ENCODE measurements around the gene CASQ2.

GRCh38 chr1:115722221-115722620, 46.3 kb downstream of the CASQ2 start:
- no peak for TF ChIP-seq CTCF (IDR thresholded peaks at IDR 0.05)
- TF ChIP-seq EZH2 (IDR thresholded peaks at IDR 0.05; ENCODE audit: borderline replicate concordance, insufficient read depth, low read depth, low read length, poor library complexity, severe bottlenecking) = no peak
